Measurements from ENCODE around the gene CDCP1.
A peak's percentile ranks its signal among the peaks of the same experiment; 100 is the strongest.

Gene CDCP1

GRCh38 chr3:45145681-45146614 lies at the start of gene CDCP1:
TSS of gene CDCP1 (minus strand) at chr3:45146378. CDS start at chr3:45146287, 91 bp downstream.
- DNase-seq = no peak

DNA sequence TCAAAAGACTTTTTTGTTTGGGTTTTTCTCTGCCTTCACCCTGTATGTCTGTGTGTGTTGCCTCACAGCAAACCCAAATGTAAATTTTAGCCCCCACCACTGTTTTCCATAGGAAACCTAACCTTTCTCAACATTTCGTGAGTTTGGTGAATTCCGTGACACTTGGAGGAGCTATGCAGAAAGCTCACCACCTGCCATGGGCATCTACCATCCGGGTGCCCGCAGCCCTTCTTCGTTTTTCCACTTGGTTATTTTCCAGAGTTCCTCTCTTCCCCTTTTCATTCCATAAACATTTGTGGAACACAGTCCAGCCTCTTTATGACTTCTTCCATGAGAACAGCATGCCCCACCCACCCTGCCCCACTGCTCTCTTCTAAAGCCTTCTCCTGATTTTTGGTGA lies 48.6 kb upstream of the CDCP1 start:
- no peak for DNase-seq

- DNase-seq = no peak
These were observed 45.8 kb upstream of the CDCP1 start for GRCh38 chr3:45191924-45192417.

- DNase-seq = no peak
These were observed 45.2 kb upstream of the CDCP1 start for GRCh38 chr3:45191424-45191823.

DNA sequence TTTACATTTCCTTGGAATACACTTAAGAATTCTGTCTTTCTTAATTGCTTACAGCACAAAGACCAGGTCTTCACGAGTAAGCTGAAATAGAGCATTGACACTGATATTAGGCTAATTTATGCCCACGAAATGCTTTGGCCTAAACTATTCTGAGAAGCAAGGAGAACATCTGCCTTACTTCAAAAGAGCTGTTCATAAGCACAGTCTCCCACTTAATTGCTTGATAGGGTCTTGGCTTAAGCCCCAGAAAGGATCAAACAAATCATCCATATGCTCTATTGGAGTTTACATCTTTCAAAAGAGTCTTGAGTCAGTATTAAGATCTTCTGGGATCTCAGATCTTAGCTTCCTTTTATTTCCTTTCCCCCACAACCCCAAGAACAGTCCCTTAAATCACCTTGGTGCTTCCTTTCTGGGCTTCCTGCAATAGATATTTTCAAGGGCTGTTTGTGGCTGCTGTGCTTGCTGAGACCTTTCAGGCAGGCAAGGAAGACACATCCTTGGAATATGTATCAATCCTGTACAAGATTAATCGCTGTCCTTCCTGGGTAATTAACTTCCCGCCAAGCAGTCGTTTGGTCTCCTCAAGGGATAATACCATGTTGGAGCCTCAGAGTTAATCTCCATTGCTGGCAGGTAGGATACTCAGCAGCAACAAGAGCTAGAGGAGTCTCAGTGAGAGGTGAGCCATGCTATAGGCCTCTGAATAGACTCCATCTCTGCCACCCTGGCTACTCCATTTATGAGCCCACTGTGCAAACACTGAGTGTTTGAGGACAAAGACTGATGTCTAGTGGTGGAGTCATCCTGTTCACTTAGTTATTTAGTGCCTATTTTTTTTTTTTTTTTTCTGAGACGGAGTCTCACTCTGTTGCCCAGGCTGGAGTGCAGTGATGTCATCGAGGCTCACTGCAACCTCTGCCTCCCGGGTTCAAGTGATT lies 42.8 kb upstream of the CDCP1 start:
- no peak for DNase-seq

DNA sequence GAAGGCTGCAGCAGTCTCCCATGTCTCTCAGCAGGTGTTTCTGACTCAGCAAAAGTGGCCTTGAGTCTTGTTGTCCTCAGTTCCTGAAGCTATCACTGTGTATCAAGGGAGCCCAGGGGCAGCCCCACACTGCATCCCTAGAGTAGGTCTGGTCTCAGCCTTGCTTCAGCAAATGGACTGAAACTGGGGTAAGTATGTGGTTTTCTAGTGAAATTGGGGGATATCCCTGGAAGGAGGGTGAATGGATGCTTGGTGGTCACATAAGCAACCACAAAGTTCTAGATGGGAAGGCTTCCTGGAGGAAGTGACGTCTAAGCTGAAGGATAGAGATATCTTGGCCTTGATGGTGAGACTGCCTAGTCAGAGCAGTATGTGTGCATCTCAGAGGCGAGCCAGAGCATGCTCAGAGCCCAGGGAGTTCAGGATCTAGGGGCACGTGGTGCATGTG lies 41.5 kb upstream of the CDCP1 start:
- peak; percentile 38 for DNase-seq

GRCh38 chr3:45186871-45187270 lies 40.7 kb upstream of the CDCP1 start:
- no peak for DNase-seq

- no peak for DNase-seq
These were observed 39.3 kb upstream of the CDCP1 start for GRCh38 chr3:45185461-45185860.

- DNase-seq = no peak
These were observed 38.9 kb upstream of the CDCP1 start for GRCh38 chr3:45185052-45185451.

- no peak for DNase-seq
These were observed 37.7 kb upstream of the CDCP1 start for GRCh38 chr3:45183872-45184262.

DNA sequence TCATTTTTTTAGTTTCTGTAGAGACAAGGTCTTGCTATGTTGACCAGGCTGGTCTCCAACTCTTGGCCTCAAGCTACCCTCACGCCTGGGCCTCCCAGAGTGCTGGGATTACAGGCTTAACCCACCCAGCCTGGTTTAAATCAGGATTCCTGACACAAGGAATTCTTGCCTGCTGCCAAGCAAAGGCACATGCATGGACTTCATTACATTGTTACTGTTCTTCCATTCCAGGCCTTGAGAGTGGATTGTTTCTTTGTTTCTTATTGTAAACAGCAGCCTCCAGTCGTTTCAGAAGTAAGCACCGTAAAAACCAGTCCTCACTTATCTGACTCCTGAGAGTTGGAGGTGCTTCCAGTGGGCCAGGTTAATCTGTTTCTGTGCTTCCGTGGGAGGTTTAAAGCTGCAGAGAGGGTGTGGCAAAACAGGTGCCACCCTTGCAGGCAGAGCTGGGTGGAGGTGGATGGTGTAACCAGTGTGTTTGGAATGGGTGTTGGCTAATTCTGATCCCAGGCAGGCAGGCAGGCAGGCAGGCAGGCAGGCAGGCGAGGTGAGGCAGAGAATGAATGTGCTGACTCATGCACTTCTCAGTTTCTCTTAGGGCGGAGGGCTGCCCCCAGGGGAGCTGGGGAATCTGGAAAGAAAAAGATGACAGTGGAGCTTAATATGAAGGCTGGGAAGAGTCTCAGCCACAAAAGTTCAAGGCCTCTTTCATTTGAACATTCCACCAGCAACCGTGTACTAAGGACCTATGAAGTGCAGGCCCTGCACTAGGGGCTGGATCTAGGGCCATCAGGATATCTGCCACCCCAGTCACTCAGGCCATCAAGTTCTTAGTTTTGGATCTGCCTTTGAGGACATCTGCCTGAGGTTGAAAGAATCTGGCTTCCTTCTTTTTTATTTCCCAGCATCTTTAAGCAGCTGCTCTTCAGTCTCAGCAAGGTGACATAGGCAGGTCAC lies 37.0 kb upstream of the CDCP1 start:
- DNase-seq = no peak

DNA sequence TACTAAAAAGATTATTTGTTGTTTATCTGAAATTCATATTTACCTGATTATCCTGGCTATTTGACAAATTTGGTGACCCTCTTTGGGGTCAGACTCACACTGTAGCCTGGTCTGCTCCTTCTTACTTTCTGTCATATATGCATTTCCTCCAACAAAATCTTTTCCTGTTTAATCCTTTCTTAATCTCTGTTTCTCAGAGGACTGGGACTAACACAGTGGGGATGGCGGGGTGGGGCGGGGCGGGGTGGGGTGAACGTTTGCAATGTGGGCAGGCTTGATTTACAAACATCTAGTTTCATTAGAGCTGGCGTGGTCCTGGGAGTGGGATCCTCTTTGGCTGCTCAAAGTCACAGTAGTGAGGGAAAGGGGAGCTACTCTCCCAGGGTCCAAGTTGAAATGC lies 35.3 kb upstream of the CDCP1 start:
- no peak for DNase-seq

GRCh38 chr3:45180899-45181298 lies 34.7 kb upstream of the CDCP1 start:
- no peak for DNase-seq

DNA sequence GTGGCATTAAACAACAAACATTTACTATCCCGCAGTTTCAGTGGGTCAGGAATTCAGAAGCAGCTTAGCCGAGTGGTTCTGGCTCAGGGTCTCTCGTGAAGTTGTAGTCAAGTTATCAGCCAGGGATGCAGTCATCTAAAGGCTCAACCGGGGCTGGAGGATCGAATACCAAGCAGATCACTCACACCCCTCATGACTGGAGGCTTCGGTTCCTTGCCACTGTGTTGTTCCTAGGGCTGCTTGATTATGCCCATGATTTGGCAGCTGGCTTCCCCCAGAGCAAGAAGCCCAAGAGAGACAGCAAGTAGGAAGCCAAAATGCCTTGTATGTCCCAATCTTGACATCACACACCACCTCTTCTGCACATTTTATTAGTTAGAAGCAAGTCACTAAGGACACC lies 33.9 kb upstream of the CDCP1 start:
- DNase-seq = no peak

- DNase-seq = no peak
These were observed 33.0 kb upstream of the CDCP1 start for GRCh38 chr3:45179163-45179562.

GRCh38 chr3:45178183-45179023 lies 32.2 kb upstream of the CDCP1 start:
- DNase-seq = no peak

GRCh38 chr3:45176912-45177311 lies 30.7 kb upstream of the CDCP1 start:
- DNase-seq = no peak

DNA sequence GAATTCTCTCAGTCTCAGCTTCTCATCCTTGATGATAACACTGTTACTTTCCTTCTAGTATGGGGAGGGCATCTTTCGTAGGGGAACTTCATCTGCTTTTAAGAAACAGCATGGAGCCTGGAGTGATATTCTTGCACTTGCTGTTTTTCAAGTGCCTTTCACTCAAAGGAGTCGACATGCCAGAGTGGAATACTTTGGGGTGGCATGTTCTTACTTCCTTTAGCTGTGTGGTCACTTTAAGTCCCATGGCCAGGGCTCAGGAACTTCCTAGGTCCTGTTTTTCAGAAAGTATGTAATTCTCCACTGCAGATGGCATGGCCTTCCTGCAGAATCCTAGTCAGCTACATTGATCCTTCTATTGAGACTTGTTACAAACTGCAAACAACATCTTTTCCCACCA lies 28.1 kb upstream of the CDCP1 start:
- DNase-seq = no peak

GRCh38 chr3:45173776-45174175 lies 27.6 kb upstream of the CDCP1 start:
- DNase-seq = no peak

GRCh38 chr3:45171283-45171682 lies 25.1 kb upstream of the CDCP1 start:
- DNase-seq = no peak

DNA sequence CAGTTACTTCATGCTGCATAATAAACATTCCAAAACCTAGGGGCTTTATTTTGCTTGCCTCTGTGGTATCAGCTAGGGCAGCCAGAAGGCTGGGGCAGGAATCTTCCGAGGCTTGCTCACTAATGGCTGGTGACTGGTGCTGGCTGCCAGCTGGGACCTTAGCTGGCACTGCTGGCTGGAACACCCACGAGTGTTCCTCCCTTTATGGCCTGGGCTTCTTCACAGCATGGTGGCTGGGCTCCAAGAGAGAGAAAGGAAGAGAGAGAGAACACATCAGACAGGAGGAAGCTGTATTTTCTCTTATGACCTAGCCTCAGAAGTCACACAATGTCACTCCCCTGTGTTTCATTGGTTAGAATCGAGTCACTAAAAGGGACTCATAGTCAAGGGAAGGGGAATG lies 23.9 kb upstream of the CDCP1 start:
- DNase-seq = no peak

All from activated CD4-positive, alpha-beta T cell treated with anti-CD3 and anti-CD28 coated beads, Interleukin-2, Interleukin-6, amounts not matched to agents 100 ng/mL and 50 ng/mL, durations not matched to agents 16 hours and 8 hours (primary cell).